GM19324 (cell line): ENCODE results near the gene RPL41.
A peak's percentile ranks its signal among the peaks of the same experiment; 100 is the strongest.
"Not testable (repeated sequence)": the region's sequence is repeated elsewhere in the genome, so short reads cannot be mapped to it uniquely, and the experiment has no call there.

Source experiments
- ATAC-seq: cut with Tn5 transposase; IDR thresholded peaks from one replicate; pipeline ENCODE4 v1.9.1; 2021; ENCODE audit warnings: mild to moderate bottlenecking, moderate library complexity; ENCODE audit not compliant: unreplicated experiment, low FRiP score

Gene RPL41

DNA sequence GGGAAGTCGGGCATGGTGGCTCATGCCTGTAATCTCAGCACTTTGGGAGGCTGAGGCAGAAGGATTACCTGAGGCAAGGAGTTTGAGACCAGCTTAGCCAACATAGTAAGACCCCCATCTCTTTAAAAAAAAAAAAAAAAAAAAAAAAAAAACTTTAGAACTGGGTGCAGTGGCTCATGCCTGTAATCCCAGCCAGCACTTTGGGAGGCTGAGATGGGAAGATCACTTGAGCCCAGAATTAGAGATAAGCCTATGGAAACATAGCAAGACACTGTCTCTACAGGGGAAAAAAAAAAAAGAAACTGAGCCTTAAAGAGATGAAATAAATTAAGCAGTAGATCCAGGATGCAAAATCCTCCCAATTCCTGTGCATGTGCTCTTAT lies 13.8 kb upstream of the RPL41 start:
- ATAC-seq, result no peak

GRCh38 chr12:56103066-56103711 lies 13.2 kb upstream of the RPL41 start:
- ATAC-seq, result no peak

- ATAC-seq, result no peak
Observed at GRCh38 chr12:56103823-56104108, 12.7 kb upstream of the RPL41 start.

DNA sequence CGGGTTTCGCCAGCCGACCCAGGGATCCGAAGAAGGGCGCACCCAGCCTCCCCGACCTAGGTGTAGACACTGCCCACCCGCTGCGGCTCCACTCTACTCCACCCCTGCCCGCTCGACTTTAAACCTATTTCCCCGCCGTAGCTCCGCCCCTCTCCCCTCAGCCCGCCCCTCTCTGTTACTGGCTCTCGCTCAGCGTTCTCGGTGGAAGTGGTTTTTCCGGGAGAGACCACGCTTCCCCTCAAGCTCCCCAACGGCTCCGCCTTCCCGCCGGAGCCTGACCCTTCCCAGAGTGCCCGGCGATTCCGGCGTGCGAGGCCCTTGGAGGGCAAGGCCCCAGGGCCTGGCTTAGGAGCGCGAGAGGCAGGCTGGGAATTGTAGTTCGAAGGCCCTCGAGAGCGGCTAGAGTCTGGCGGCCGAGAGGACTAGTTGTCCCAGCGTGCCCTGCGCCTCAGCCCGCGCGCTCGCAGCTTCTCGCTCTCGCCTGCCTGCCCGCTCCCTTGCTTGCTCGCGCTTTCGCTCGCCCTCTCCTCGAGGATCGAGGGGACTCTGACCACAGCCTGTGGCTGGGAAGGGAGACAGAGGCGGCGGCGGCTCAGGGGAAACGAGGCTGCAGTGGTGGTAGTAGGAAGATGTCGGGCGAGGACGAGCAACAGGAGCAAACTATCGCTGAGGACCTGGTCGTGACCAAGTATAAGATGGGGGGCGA lies 12.2 kb upstream of the RPL41 start, which contains the start of gene PA2G4:
Gene PA2G4 (plus strand): TSS at position 451 of the 706 bp plus-strand sequence. CDS start 179 bp downstream, at position 630.
- peak; percentile 94 for ATAC-seq

DNA sequence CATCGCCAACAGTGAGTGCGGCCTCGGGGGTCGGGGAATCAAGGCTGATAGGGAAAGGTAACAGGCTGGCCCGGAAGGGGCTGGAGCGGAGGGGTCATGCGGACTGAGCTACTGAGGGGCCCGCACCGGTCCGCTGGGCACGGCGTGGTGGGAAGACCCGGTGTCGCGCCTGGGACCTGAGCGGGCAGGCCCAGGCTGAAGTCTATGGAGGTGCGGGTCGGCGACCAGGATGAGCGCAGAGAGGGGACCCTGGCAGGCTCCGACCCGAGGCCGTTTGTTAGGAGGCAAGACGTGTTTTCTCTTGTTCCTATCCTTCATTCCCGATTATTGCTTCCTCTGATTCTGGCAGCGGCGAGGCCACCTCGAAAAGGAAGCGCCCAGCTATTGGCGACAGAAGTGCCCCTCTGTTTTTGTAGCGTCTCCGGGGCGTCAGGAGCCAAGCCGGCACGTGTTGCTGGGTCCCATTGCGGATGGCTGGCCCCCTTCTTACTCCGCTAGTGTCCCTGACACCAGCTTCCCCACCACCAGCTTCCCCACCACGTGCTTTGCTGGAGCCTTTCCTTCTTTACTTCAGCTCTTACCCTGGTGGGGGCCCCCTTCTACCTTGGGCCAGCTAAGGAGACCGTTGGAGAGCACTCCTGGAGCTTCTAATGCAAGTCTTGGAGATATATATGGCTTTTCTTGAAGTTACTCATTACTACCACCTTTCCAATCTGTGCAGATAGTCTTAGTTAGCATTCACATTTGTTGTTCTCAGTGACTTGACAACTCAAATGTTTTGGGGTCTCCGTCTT lies 11.4 kb upstream of the RPL41 start:
- ATAC-seq, result peak; percentile 14

GRCh38 chr12:56105609-56105902 lies 10.9 kb upstream of the RPL41 start:
- ATAC-seq, result no peak

- no peak for ATAC-seq
Observed at GRCh38 chr12:56107242-56107641, 9.2 kb upstream of the RPL41 start.

DNA sequence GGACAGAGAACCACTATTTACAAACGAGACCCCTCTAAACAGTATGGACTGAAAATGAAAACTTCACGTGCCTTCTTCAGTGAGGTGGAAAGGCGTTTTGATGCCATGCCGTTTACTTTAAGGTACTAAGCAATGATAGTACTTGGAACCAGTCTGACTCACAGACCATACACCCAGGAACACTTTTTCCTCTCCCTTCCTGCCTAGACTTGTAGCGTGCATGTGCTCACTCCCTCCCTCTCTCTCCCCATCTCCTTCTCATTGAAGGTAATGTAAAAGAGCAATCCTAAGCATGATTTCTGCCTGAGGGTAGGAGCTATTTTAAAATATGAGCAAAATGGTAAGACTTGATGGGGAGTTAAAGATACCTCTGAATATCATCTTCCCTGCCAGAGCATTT lies 5.9 kb upstream of the RPL41 start:
- no peak for ATAC-seq

- ATAC-seq, result no peak
Observed at GRCh38 chr12:56114084-56114483, 2.3 kb upstream of the RPL41 start.

- no peak for ATAC-seq
Observed at GRCh38 chr12:56115329-56115728, 1.1 kb upstream of the RPL41 start.

GRCh38 chr12:56117082-56117706 lies 761 bp downstream of the RPL41 start:
- ATAC-seq, result not testable (repeated sequence)

DNA sequence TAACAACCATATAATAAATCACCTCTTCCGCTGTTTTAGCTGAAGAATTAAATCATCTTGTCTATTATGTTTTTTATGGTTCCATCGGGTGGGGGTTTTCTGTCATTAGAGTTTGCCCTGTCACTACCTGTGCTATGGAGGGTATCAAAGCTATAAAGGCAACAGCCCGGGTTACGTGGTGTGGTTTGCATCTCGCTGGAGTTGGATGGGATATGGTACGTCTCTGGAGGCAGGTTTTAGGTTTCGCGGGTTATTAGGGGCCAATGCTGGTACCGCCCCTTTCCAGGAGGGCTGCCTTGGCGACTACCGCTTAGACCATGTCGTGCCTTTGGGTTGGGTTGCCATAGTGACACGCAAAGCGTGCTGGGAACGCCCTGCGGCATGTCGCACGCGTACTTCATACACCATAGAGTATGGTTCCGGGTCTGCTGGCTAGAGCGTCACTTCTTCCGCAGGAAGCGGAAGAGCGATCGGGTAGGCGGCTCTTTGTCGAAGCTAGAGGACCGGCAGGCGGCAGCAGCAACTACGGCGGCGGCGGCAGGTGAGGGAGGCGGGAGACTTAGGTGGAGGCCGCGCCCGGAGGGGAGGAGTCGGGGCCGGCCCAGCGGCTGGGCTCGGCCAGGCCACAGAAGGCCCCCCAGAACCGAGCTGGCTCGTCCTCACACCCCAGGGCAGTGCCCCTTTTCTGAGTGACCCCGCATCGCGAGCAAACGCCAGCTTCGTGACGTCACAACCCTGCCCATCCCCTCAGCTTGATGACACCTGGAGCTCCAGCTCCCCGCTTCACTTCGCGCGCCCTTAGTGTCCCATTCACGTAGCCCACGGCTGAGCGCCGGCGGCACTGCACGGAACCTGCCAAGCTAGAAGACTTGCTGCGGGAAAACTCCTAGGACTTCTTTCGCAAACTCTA lies 1.6 kb downstream of the RPL41 start, which contains the start of gene ZC3H10:
Gene ZC3H10 (plus strand): TSS at position 489 of the 910 bp plus-strand sequence. CDS start 2,297 bp downstream, outside the sequence.
- peak; percentile 85 for ATAC-seq

GRCh38 chr12:56118688-56119357 lies 2.4 kb downstream of the RPL41 start:
- ATAC-seq, result no peak

- no peak for ATAC-seq
Observed at GRCh38 chr12:56119361-56119796, 2.9 kb downstream of the RPL41 start.

DNA sequence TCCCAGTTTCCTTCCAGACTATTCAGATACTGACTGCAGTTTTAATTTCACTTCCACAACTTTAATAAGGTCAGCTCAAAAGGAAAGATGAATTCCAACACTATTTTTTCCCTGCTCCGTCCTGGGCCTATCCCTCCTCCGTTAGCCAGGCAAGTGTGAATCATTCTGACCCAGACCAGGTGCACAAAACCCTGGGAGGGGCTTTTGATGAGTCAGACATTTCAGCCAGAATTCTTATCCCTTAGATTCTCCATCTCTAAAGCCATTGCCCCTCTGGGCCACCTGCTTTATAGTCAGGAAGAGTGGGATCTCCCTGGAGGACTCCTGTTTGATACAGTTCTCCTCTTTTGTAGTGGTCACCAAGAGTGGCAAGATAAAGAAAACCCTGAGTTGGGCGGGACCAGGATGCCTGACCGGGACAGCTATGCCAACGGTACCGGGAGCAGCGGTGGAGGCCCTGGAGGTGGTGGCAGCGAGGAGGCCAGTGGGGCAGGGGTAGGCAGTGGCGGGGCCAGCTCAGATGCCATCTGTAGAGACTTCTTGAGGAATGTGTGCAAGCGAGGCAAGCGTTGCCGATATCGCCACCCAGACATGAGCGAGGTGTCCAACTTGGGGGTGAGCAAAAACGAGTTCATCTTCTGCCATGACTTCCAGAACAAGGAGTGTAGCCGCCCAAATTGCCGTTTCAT lies 3.9 kb downstream of the RPL41 start:
- no peak for ATAC-seq

GRCh38 chr12:56121204-56121870 lies 4.9 kb downstream of the RPL41 start:
- no peak for ATAC-seq

DNA sequence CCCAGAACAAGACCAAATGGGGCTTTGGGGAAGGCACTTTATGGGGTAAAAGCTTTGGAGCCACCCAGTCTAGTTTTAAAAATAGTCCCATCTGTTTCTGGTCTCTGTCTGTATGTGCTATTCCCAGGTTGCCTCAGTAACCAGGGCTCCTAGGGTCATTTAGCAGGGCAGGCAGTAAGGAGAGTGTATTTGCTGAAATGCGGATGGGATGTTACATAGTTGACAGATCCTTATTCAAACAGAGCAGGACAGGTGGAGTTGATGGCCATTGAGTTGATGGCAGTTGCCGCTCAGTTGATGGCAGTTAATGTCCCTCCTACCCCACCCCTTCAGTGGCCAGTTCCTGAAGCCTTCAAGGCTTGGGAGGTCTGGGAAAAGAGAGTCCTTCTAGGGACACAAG lies 6.2 kb downstream of the RPL41 start:
- ATAC-seq, result no peak

- ATAC-seq, result no peak
Observed at GRCh38 chr12:56124133-56124532, 7.7 kb downstream of the RPL41 start.
